ENCODE data around the gene MEIOC. TPM values are rescaled to one million over a fixed set of nuclear protein-coding genes. Genes with fewer than 3 reads are reported as not detected.
"Not testable (repeated sequence)": the region's sequence is repeated elsewhere in the genome, so short reads cannot be mapped to it uniquely, and the experiment has no call there.

The MEIOC gene
- total RNA-seq, 1 experiment from 2014 or later, result not detected

DNA sequence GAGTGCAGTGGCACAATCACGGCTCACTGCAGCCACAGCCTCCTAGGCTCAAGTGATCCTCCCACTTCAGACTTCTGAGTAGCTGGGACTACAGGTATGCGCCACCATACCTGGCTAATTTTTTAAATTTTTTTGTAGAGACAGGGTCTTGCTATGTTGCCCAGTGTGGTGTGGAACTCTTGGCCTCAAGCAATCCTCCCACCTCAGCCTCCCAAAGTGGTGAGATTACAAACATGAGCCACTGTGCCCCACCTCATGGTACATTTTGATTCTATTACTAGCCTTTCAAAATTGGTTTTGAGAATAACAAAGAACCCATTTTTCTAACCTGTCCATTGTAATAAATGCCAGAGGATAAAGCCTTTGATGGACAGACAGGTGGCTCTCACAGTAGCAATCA, 31.9 kb downstream of the MEIOC start:
- Histone ChIP-seq H3K4me3 (peak overlapping the region; percentile 100; the same call in 1 of the 2 replicates), H3K79me2 (ENCODE audit: low read depth) (peaks cover 39% of the 10 kb centered on the region), H3K27ac (no peak overlapping the region), H3K36me3 (ENCODE audit: low read depth) (0 out of 2 replicates have a peak, but pooled peaks cover 11% of the 10 kb centered on the region), H3K9me3 (ENCODE audit: insufficient read depth, low read depth) (no peaks in the 10 kb centered on the region), H3K9me2 (ENCODE audit: insufficient read depth) (no peaks in the 10 kb centered on the region), H2AFZ (no peak overlapping the region), H4K20me1 (ENCODE audit: insufficient read depth) (no peaks in the 10 kb centered on the region), H3K4me2 (peak overlapping the region; percentile 85), H3F3A (ENCODE audit: insufficient read depth, low read depth) (peaks cover 23% of the 10 kb centered on the region; the same call in 1 of the 2 replicates), H3K27me3 (ENCODE audit: insufficient read depth, low read depth) (no peaks in the 10 kb centered on the region), H3K4me1 (replicated peaks; ENCODE audit: insufficient read depth) (peaks cover 14% of the 10 kb centered on the region)
- POLR2A ChIA-PET (ENCODE audit: unreplicated experiment), result no interaction called here
- CTCF ChIA-PET, result no interaction called here
- DNase-seq, result no peak
- TF ChIP-seq, protein P1, sequence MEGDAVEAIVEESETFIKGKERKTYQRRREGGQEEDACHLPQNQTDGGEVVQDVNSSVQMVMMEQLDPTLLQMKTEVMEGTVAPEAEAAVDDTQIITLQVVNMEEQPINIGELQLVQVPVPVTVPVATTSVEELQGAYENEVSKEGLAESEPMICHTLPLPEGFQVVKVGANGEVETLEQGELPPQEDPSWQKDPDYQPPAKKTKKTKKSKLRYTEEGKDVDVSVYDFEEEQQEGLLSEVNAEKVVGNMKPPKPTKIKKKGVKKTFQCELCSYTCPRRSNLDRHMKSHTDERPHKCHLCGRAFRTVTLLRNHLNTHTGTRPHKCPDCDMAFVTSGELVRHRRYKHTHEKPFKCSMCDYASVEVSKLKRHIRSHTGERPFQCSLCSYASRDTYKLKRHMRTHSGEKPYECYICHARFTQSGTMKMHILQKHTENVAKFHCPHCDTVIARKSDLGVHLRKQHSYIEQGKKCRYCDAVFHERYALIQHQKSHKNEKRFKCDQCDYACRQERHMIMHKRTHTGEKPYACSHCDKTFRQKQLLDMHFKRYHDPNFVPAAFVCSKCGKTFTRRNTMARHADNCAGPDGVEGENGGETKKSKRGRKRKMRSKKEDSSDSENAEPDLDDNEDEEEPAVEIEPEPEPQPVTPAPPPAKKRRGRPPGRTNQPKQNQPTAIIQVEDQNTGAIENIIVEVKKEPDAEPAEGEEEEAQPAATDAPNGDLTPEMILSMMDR (conservative IDR thresholded peaks at IDR 0.05), result no peak
- no peak for TF ChIP-seq EZH2 (IDR thresholded peaks at IDR 0.05; ENCODE audit: low read depth)
- BruUV-seq (replicated peaks), result no TSS peak
- intact Hi-C loops (cut with micrococcal nuclease; ENCODE audit: unreplicated experiment), result no loop called here

GRCh38 chr17:44688675-44689476, 32.6 kb downstream of the MEIOC start:
- TF ChIP-seq, protein P1 (conservative IDR thresholded peaks at IDR 0.05), result no peak
- TF ChIP-seq EZH2 (IDR thresholded peaks at IDR 0.05; ENCODE audit: low read depth), result no peak
- POLR2A ChIA-PET (ENCODE audit: unreplicated experiment), result interaction anchor here (0.6 kb wide), 1 partner anchor 110 kb away, joined by 4 read pairs; no protein-coding TSS in a partner anchor

DNA sequence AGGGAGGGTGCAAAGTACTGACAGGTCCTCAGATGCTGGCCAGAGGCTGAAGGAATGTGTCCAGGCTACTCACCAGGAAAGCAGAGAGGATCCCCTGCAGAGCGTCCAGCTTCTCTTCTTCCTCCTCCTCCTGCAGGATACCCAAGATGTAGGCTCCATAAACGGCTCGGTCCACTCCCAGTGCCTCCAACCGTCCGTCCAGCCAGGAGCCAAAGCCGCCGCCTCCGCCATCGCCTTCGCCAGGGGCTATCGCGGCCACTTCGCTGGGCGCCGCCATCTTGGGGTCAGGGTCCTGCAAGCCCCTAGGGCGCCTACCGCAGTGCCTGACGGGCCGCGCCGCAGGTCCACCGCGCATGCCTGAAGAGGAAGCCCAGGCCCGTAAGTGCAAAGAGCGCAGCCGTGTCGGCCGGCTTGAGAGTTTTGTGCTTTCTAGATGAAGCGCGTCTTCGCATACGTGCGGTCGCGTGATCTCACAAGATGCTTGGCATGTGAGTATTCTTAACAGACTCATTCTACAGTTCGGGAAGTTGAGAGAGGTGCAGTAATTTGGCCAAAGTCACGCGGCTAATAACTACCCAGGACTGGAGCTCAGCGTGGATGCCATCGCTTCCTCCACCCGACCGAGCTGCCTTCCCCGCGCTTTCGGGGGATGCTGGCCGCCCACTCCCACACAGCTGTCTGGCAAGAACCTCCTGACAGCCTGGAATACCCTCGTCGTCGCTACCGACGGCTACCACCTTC, 33.4 kb downstream of the MEIOC start, which contains the start of gene CCDC43:
CCDC43 (minus strand) TSS at position 300 of the 741 bp plus-strand sequence; CDS start at position 277, 23 bp downstream.
- Histone ChIP-seq H3K79me2 (ENCODE audit: low read depth) (peaks cover 39% of the 10 kb centered on the region), H3K9me2 (ENCODE audit: insufficient read depth) (no peaks in the 10 kb centered on the region), H3K27me3 (ENCODE audit: insufficient read depth, low read depth) (no peaks in the 10 kb centered on the region), H3K27ac (peak within 1 kb of the TSS; percentile 55), H3K4me3 (peak within 1 kb of the TSS; percentile 100), H3K36me3 (ENCODE audit: low read depth) (0 out of 2 replicates have a peak, but pooled peaks cover 4% of the 10 kb centered on the region), H4K20me1 (ENCODE audit: insufficient read depth) (no peaks in the 10 kb centered on the region), H3K9me3 (ENCODE audit: insufficient read depth, low read depth) (no peaks in the 10 kb centered on the region), H3K4me1 (replicated peaks; ENCODE audit: insufficient read depth) (peaks cover 14% of the 10 kb centered on the region), H3F3A (ENCODE audit: insufficient read depth, low read depth) (peaks cover 17% of the 10 kb centered on the region; the same call in 1 of the 2 replicates), H3K4me2 (peak within 1 kb of the TSS; percentile 85), H2AFZ (peak within 1 kb of the TSS; percentile 99)
- BruUV-seq (replicated peaks), result TSS peak; percentile 82
- POLR2A ChIA-PET (ENCODE audit: unreplicated experiment), result no interaction called here
- TF ChIP-seq, protein P1 (conservative IDR thresholded peaks at IDR 0.05), result no peak
- no peak for TF ChIP-seq EZH2 (IDR thresholded peaks at IDR 0.05; ENCODE audit: low read depth)
- DNase-seq, result peak; percentile 81 to 90
- CTCF ChIA-PET, result interaction anchor here (0.6 kb wide), 1 partner anchor 11 kb away, joined by 3 read pairs; no protein-coding TSS in a partner anchor
- intact Hi-C loops (cut with micrococcal nuclease; ENCODE audit: unreplicated experiment), result no loop called here

More at GRCh38 chr17:44688675-44689476, 32.6 kb downstream of the MEIOC start:
- Histone ChIP-seq H3K4me1 (replicated peaks; ENCODE audit: insufficient read depth) (peaks cover 14% of the 10 kb centered on the region), H3K27me3 (ENCODE audit: insufficient read depth, low read depth) (no peaks in the 10 kb centered on the region), H3K4me3 (peak overlapping the region; percentile 100), H2AFZ (peak overlapping the region; percentile 99), H3K9me3 (ENCODE audit: insufficient read depth, low read depth) (no peaks in the 10 kb centered on the region), H3K4me2 (peak overlapping the region; percentile 85), H4K20me1 (ENCODE audit: insufficient read depth) (no peaks in the 10 kb centered on the region), H3K9me2 (ENCODE audit: insufficient read depth) (no peaks in the 10 kb centered on the region), H3F3A (ENCODE audit: insufficient read depth, low read depth) (peaks cover 17% of the 10 kb centered on the region; the same call in 1 of the 2 replicates), H3K27ac (peak overlapping the region; percentile 55), H3K79me2 (ENCODE audit: low read depth) (peaks cover 39% of the 10 kb centered on the region), H3K36me3 (ENCODE audit: low read depth) (0 out of 2 replicates have a peak, but pooled peaks cover 4% of the 10 kb centered on the region)
- intact Hi-C loops (cut with micrococcal nuclease; ENCODE audit: unreplicated experiment), result no loop called here
- no peak for DNase-seq
- BruUV-seq (replicated peaks), result TSS peak; percentile 46
- CTCF ChIA-PET, result no interaction called here

GRCh38 chr17:44690746-44691306, 34.6 kb downstream of the MEIOC start:
- H3K9me3 ChIP-seq (ENCODE audit: insufficient read depth, low read depth); H3K27ac ChIP-seq; BruUV-seq (replicated peaks); H3K9me2 ChIP-seq (ENCODE audit: insufficient read depth); H2AFZ ChIP-seq; intact Hi-C loops (cut with micrococcal nuclease; ENCODE audit: unreplicated experiment); H3K36me3 ChIP-seq (ENCODE audit: low read depth); H3K27me3 ChIP-seq (ENCODE audit: insufficient read depth, low read depth); H4K20me1 ChIP-seq (ENCODE audit: insufficient read depth): not testable (repeated sequence)
- peaks cover 39% of the 10 kb centered on the region for H3K79me2 ChIP-seq (ENCODE audit: low read depth)
- ChIA-PET POLR2A (ENCODE audit: unreplicated experiment) (interaction anchor here (0.6 kb wide), 1 partner anchor 663 kb away, joined by 20 read pairs; no protein-coding TSS in a partner anchor), CTCF (interaction anchor here (0.7 kb wide), 1 partner anchor 71 kb away, joined by 9 read pairs; no protein-coding TSS in a partner anchor)
- H3K4me2 ChIP-seq, result peak overlapping the region; percentile 85
- peak in 1 of 2 experiments; percentile 58 for DNase-seq
- H3K4me3 ChIP-seq, result peak overlapping the region; percentile 100; the same call in 1 of the 2 replicates
- H3K4me1 ChIP-seq (replicated peaks; ENCODE audit: insufficient read depth), result peaks cover 14% of the 10 kb centered on the region
- peaks cover 17% of the 10 kb centered on the region; the same call in 1 of the 2 replicates for H3F3A ChIP-seq (ENCODE audit: insufficient read depth, low read depth)

Measured in PC-9 (cell line).